HG03442 (cell line): Measurements from ENCODE around the gene CABLES1.
"Not testable (repeated sequence)": the region's sequence is repeated elsewhere in the genome, so short reads cannot be mapped to it uniquely, and the experiment has no call there.

Experiments
- ATAC-seq: cut with Tn5 transposase; IDR thresholded peaks from one replicate; pipeline ENCODE4 v1.9.1; 2021; ENCODE audit warnings: mild to moderate bottlenecking, moderate library complexity; ENCODE audit not compliant: unreplicated experiment

Gene CABLES1

GRCh38 chr18:23259701-23260681, 124.7 kb downstream of the CABLES1 start:
- ATAC-seq, result peak; percentile 52

- no peak for ATAC-seq
Observed at GRCh38 chr18:23260926-23261590, 125.8 kb downstream of the CABLES1 start.

- ATAC-seq, result no peak
Observed at GRCh38 chr18:23263551-23264235, 128.4 kb downstream of the CABLES1 start.

- ATAC-seq, result no peak
Observed at GRCh38 chr18:23265682-23266399, 130.6 kb downstream of the CABLES1 start.

GRCh38 chr18:23266717-23267446, 131.6 kb downstream of the CABLES1 start:
- ATAC-seq, result peak; percentile 79

- no peak for ATAC-seq
Observed at GRCh38 chr18:23267447-23267776, 132.1 kb downstream of the CABLES1 start.

- ATAC-seq, result no peak
Observed at GRCh38 chr18:23268641-23269040, 133.4 kb downstream of the CABLES1 start.

- ATAC-seq, result not testable (repeated sequence)
Observed at GRCh38 chr18:23269068-23269467, 133.8 kb downstream of the CABLES1 start.

GRCh38 chr18:23269928-23270327, 134.6 kb downstream of the CABLES1 start:
- ATAC-seq, result no peak

- ATAC-seq, result no peak
Observed at GRCh38 chr18:23270986-23271680, 135.8 kb downstream of the CABLES1 start.

GRCh38 chr18:23272498-23273232, 137.4 kb downstream of the CABLES1 start:
- ATAC-seq, result no peak

GRCh38 chr18:23273443-23273966, 138.2 kb downstream of the CABLES1 start:
- ATAC-seq, result no peak

- no peak for ATAC-seq
Observed at GRCh38 chr18:23274638-23275482, 139.6 kb downstream of the CABLES1 start.

GRCh38 chr18:23276451-23276850, 141.2 kb downstream of the CABLES1 start:
- ATAC-seq, result no peak

GRCh38 chr18:23277399-23277798, 142.1 kb downstream of the CABLES1 start:
- ATAC-seq, result no peak

- ATAC-seq, result no peak
Observed at GRCh38 chr18:23279931-23280330, 144.6 kb downstream of the CABLES1 start.

- no peak for ATAC-seq
Observed at GRCh38 chr18:23280844-23281243, 145.6 kb downstream of the CABLES1 start.
